T-helper 22 cell (primary cell): ENCODE measurements around the gene PSMD11.

Experiments
- DNase-seq: peaks from one replicate; pipeline ENCODE4 v3.0.0-alpha.2; 2020; ENCODE audit warnings: low read depth

Gene PSMD11

DNA sequence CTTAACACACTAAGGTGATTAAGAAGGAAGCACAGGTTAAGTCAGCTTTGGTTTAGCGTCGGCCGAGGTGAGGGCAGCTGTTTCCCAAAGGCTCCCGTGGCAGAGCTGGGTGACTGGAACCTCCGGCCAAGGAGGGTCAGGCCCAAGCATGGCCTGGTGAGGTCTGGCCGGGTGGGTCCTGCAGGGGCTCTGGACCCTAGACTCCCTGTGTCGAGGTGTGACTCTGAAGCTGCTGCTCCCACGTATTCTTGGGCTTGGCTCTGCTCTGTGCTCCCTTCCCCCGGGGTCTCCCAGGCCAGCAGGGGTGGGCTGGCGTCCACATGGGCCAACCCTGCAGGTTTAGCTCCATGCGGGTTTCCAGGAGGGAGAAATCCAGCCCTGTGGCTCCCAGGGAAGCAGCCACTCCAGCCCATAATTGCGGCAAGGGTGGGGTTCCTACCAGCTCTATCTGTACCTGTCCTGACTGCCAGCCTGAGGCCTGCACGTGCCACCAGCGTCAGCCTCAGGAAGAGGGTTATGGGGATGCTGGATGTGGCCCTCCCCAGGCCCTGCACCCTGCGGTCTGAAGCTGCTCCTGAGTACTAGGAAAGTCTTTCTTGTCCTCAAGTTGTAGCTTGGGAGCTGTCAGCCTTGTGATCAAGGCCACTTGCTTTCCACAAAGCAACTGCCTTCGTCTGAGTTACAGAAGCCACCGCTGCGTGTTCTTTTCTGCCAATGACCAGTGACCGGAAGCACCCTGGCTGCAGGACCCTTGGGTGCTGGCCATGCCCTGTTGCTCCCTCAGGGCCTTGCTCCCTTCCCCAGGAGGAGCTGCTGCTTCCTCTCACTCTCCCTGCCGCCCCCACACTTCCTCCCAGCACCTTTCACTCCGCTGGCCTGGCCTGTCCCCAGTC, 47.3 kb downstream of the PSMD11 start:
- no peak for DNase-seq

GRCh38 chr17:32492264-32492589, 47.9 kb downstream of the PSMD11 start:
- no peak for DNase-seq

DNA sequence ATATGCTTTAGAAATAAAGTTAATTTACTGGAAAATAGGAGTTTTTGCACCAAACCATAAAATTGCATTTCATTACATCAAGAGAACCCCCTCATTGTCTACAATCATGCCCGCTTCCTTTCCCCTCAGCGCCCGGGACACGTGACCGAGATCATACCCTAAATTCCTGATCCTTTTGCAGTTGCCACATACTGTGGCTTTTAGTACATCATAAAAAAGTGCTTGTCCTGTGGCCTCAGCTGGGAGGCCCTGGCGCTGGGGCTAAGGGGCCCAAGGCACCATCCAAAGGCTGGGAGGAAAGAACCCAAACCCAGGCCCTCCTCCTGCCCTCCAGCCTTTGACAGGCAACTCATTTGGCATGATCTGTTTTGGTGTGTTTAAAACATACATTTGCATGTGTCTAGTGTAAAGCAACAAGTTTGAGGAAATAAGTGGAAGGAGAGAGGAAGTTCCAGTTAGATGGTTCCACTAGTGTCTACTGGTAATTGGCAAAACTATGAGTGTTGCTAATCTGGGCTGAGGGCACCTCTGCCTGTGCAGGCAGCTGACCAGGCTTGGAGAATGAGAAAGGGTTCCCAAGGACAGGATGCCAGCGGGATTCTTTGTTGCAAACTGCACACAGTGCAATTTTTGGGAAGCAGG, 48.5 kb downstream of the PSMD11 start:
- DNase-seq, result no peak

DNA sequence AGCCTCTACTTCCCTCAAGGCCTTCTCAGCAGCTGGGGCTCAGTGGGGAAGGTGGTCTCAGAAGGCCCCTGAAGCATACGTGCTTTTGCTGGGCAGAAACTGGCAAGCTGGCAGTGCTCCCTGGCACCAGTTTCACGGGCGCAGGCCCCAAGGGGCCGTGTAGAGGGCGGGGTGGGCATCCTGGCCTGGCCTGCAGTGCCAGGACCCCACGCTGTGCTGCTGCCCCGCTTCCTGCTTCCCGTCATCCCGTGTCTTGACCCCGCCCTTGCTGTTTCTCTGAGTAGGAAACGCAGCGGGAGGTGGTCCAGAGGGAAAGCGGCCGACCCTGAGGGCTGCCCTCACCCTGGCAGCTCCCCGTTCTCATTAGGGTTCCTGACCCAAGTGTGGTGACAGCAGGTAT, 49.3 kb downstream of the PSMD11 start:
- DNase-seq, result no peak

DNA sequence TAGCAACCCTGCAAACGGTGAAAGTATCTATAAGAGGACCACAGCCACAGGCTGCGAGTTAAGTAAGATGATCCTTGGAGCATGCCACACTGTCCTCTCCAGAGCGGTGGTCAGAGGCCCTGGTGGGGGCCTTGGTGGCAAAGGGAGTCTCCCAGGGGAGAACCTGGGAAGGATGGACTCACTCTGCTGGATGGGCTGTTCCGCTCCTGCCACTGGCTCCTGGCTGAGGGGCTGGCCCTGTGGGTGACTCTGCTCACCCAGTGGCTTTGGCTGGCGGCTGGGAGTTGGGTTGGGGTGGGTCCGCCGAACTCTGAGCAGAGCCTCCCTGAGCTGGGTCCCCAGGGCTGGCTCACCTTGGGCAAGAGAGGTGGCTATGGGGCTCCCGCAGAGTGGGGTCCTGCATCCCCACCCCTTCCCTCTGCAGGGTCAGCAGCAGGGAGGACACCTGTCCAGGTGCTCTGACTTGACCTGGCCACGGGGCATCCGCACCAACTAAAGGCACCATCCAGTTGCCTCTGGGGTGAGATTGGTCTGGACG, 49.7 kb downstream of the PSMD11 start:
- DNase-seq, result no peak

DNA sequence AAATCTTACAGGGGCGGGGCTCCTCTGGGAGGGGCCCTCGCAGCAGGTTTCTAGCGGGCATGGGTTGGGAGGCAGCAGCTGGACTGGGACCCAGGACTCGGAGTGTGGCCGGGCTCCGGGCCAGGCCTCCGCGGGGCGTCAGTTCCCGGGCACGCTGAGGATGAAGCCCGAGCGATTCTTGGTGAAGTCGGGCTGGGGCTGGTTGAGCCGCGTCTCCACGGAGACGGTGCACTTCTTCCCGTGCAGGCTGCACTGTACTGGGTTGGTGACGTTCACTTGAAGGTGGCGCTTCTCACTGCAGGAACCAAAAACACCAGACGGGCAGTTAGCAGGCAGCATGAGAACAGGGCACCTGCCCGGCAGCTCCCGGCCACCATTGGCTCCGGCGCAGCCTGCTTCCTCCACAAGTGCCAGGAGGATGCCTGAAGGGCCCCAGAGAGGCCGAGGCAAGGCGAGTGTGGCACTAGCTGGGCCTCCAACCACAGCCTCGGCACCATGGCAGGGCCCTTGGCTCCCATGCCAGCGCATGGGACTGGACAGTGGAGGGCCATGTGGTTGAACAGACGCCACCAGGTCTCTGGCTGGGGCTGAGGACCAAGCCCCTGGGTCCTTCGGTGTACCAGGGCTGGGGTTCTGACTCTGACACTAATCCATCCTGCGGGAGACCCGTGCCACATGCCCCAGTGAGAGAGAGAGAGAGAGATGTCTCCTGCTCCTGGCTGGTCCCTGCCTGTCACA, 50.5 kb downstream of the PSMD11 start:
- DNase-seq, result no peak

DNA sequence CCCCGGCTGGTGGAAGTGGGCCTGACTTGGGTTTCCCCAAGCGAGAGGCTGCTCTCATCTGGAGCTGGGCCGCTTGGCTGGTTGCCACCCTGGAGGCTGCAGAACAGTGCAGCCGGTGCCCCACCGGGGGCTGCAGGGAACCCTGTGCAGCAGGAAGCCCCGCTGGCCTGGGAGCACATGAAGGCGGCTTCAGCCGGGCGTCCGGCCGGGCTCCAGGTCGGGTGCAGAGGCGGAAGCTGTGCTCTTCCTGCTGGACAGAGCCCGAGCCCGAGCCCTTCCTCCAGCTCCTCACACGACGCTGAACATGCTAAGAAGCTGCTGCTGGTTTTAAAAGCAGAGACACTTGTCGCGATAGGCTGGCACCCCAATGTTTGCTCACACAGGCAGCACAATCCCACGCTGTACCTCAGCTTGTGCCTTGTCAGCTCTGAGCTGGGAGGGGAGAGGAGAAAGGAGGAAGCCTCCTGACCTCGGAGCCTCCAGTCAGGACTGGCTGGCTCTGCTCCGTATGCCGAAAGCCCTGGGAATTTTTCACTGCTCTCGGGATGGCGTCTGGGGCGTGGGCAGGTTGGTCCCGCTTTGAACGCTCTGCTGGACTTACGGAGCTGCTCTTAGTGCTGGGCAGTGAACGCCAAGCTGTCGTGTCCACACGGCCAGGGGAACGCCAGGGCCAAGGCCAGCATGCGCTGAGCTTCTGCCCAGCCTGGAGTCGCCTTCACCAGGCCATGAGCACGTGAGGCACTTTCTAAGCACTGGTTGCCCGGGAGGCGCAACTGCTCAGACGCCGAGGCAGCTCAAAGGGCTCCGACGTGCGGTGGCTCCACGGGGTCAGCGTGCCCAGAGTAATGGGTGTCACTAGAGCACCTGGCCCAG, 51.3 kb downstream of the PSMD11 start:
- no peak for DNase-seq

- no peak for DNase-seq
Measured at GRCh38 chr17:32496395-32497073, 52.2 kb downstream of the PSMD11 start.

GRCh38 chr17:32497431-32498205, 53.3 kb downstream of the PSMD11 start:
- no peak for DNase-seq

DNA sequence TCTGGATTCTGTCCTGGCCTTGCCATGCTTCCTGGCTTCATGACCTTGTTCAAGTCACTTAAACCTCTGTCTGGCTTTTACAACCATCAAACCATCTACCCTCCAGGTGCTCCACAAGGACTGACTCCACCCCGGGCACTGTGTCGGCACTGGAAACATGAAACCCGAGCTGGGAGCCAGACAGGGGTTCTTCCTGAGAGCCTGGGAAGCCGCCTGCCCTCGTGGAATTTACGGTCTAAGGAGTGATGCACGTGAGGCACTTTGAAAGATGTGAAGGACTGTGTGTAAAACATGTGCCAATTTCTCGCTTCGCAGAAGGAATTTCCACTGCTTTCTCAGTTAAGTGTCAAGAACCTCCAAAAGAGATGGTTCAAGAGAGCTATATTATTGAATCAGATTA, 54.1 kb downstream of the PSMD11 start:
- no peak for DNase-seq

DNA sequence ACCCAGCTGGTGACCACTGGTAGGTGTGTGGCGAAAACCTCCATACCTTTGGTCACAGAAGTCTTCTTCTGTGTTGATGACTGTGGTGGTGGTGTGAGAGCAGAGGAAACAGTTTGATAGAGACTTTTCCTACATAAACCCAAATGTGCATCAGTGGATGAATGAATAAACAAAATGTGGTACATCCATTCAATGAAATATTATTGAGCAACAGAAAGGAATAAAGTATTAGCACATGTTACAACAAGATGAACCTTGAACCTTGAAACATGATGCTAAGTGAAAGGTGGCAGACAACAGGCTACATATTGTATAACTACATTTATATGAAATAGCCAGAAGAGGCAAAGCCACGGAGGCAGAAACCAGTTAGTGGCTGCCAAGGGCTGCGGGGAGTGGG, 57.7 kb downstream of the PSMD11 start:
- DNase-seq, result no peak

DNA sequence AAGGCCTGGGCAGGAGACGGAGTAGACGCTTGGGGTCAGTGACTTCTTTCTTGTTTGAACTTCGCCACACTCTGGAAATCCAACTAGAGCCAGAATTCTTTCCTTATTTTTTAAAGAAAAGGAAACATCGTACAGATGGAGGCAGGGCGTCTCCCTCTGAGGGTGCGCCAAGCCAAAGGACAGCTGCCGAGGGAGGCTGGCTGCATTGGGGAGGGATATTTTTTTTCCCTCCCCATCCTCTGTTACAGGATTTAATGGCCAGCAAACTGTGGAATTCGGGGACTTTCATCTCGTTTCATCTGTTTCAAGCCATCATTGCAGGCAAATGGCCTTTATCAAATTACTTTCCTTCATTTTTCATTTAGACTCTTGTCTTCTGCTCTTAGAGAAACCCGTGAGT, 58.4 kb downstream of the PSMD11 start:
- no peak for DNase-seq

DNA sequence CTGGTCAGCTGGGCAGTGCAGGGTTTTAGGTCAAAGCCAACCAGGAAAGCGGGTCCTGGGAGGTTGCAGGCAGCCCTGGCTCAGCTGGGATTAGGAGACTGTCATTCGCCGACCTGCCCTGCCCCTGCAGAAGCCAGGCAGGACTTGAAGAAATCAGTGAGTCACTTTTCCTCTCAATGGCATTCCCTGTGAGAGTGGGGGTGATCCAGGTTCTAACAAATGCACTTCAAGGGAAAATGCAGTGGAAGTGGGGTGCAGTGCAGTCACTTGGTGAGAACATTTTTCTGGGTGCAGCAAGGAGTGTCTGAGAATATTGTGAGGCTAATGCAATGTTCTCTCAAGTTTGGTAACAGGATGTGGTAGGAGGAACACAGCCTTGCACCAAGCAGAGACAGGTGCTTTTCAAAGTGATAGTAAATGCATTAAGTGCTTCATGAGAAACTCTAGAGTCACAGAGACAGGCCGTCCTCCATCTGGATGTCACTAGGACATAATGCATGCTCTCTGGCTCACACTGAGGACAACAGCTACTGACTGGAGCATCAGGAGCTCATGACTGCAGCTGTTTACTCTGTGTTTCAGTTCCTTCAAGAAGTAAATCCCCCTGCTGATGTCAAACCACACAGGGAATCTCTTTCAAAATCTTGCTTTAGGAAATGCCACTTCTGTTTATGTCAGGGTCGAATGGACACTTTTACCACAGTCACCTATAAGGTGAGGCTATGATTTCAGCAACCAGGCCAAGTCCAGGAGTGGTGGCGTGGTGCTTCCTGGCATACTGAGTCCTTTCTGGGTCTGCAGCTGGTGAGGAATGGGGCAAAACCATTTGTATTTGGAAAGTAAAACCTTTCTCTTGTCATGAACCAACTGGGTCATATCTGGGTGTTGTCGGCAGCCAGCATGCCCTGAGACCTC, 59.2 kb downstream of the PSMD11 start:
- DNase-seq, result no peak

DNA sequence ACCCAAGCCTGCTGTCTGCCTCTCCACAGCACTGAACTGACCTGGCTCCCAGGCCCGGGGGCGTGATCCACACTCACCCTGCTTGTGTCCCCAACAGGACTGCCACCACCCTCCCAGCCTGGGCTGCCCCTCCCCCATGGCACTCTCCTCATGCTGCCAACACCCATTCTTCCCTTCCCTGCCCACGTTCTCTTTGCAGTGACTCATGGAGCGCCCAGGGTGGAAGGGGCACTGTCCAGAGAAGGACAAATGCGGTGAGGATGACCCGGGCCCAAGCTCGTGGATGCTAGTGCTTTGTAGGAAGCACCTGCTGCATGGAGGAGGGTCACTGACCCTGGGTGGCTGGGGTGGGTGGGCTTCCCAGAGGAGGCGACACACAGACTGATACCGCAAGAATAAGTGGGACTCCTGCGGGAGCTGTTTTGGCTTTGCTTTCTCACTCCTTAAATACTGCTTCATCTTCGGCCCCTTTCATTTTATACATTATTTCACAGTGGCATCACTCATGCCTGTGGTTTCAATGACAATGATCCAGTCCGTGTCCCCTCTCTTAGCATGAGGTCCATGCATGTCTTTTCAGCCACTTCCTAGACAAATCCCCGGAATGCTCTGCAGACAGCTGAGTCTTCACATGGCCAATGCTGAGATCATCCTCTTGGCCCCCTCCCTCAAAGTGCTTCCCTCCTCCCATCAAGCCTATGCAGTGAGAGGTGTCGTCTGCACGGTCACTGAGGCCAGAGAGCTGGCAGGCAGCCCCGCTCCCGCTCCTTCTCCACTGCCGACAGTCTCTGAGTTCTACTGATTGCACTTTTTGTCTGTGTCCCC, 60.1 kb downstream of the PSMD11 start:
- DNase-seq, result no peak

DNA sequence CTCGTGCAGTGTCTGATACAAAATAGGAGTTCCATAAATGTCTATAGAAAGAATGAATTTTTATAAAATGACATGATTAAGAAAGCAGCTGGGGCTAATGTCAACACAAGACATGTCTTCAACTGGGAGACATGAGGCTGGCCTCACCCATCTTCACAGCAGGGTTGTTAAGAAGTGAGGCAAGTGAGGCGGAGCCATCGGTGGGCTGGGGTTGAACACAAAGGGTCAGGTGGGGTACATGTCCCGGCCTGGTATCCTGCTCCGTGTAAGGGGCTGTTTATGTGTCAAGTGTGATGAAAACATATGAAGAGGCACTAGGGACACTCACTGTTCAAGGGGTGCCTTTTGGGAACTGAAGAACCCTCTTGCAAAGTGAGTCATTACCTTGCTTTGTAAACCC, 64.6 kb downstream of the PSMD11 start:
- DNase-seq, result no peak

DNA sequence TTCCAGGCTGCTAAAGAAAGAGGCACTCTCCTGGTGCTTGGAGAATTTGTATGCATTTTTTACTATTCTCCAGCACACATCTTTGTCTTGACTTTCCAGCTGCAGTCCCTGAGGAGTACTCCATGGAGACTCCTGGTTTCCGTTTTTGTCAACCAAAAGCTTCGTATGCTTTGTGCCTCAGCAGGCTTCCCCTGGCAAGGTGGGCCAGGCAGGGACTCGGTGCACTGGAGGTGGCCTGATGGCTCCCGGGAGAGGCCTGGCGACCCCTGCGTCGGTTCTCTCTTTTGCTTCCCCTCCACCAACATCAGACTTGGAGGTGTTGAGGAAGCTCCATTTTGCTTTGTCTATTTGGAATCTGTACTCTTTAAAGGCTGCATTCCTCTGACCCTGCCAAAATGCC, 66.2 kb downstream of the PSMD11 start:
- no peak for DNase-seq

- DNase-seq, result no peak
Measured at GRCh38 chr17:32512328-32512727, 68.0 kb downstream of the PSMD11 start.

- no peak for DNase-seq
Measured at GRCh38 chr17:32513579-32513978, 69.3 kb downstream of the PSMD11 start.
